Frontal cortex (tissue), 4 donors: Measurements from ENCODE around the gene CCDC80. TPM values are rescaled to one million over a fixed set of nuclear protein-coding genes. Genes with fewer than 3 reads are reported as not detected.

Experiments used
- DNase-seq, 2 donors: peaks; one replicate each; pipeline ENCODE4 v3.0.0; 2012; ENCODE audit warnings: low spot score in 2 of 2
- FAIRE-seq: peaks from 2 replicates; lab custom pipeline; 2012; peaks lifted over from hg19 to GRCh38; lab: Jason Lieb, UNC
- total RNA-seq: library from RNA; depleted of rRNA; stranded (reverse); fragments of >200 nt; gene quantifications from one replicate; pipeline ENCODE4 v1.2.3, GENCODE V29; 2014
- donor health status: control.
- donor health status: control.
- donor health status: control.

Gene CCDC80
- total RNA-seq, 1 donor from 2014 or later: 2.9 TPM

DNA sequence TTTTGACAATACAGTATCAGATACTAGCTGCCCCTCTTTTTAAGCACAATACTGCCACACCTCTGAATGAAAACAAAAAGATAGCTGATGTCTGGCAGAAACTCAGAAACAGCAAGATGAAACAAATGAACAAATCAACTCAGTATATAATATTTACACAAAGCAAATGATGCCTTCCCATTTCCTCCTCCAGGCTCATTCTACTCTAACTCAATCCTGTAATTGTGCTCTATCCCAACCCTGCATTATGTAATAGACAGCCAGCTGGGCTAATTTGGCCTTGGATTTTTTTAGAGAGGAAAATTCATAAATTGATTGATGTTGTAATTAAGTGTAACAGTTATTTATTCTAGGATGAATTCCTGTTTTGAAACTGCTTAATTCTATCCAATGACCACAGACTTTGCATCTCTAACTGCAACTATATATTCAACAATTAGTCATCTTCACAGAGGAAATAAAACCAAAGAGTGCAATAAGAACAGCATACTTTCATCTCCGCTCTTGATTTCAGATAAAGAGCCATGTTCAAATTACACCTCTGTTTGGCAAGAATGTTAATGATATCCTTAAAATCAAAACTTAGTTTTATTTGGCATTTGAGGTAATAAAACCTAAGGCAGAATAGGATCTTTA, 85.3 kb downstream of the CCDC80 start:
- FAIRE-seq (no peak), DNase-seq (no peak)

DNA sequence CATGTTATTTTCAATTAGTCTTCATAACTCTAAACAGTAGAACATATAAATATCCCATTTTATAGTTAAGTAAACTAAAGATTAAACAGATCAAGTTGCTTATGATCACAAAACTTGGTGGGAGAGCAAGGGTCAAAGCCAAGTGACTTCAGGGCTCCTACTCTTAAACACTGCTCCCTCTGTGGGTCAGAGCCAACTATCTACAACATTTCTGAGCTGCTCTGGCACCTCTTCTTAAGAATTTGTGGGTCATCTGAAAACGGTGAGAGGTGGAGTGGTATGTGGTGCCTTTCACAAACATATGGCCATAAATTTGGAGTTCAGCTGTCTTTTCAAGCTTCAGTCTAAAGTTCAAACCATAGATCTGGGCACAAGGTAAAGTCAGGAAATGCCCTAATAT, 90.1 kb downstream of the CCDC80 start:
- FAIRE-seq (no peak), DNase-seq (no peak)

Other genes with a start within 250 kb of the CCDC80 start
- under 0.01 TPM for gene BTLA, start 141.7 kb downstream of the CCDC80 start, total RNA-seq
- gene ATG3, start 79.2 kb downstream of the CCDC80 start, total RNA-seq: 51.8 TPM
- gene SLC35A5, start 79.1 kb downstream of the CCDC80 start, total RNA-seq: 51.4 TPM
- not detected for gene CD200R1L, start 205.7 kb upstream of the CCDC80 start, total RNA-seq